Uterus (tissue), 4 donors: Measurements from ENCODE around the gene EIF3A. TPM values are rescaled to one million over a fixed set of nuclear protein-coding genes. Genes with fewer than 3 reads are reported as not detected.

Experiments used
- DNase-seq, 2 donors: peaks; one replicate each; pipeline ENCODE4 v3.0.0-alpha.2; 2019 to 2020
- H3K27ac ChIP-seq, 2 donors: fragments of 200-600 bp; sonication (generic); 1 replicate in 1 of 2; 2 replicates in 1 of 2; pipeline ENCODE4 v1.5.1; 2016 to 2018
- H3K27me3 ChIP-seq, 2 donors: fragments of 200-600 bp; sonication (generic); one replicate each; pipeline ENCODE4 v1.5.1; 2018 to 2019; ENCODE audit warnings: control low read depth in 1 of 2
- H3K36me3 ChIP-seq, 2 donors: fragments of 200-600 bp; sonication (generic); one replicate each; pipeline ENCODE4 v1.5.1; 2019; ENCODE audit warnings: control low read depth in 1 of 2
- H3K4me1 ChIP-seq, 2 donors: fragments of 200-600 bp; sonication (generic); one replicate each; pipeline ENCODE4 v1.5.1; 2018 to 2019; ENCODE audit warnings: control low read depth in 1 of 2
- H3K4me3 ChIP-seq, 2 donors: fragments of 200-600 bp; sonication (generic); 1 replicate in 1 of 2; 2 replicates in 1 of 2; pipeline ENCODE4 v1.5.1; 2018 to 2019; ENCODE audit warnings: mild to moderate bottlenecking in 1 of 2
- H3K9me3 ChIP-seq, 2 donors: fragments of 200-600 bp; sonication (generic); one replicate each; pipeline ENCODE4 v1.5.1; 2019; ENCODE audit warnings: control low read depth in 1 of 2
- CTCF ChIP-seq, 4 experiments: fragments of 200-600 bp in 2 of 4; fragments of 450-650 bp in 2 of 4; sonication (generic) in 2 of 4; IDR thresholded peaks; one replicate each; pipeline ENCODE4 v1.5.1; 2016 to 2019; ENCODE audit warnings: antibody characterized with exemption in 4 of 4, mild to moderate bottlenecking in 2 of 4, moderate library complexity in 1 of 4
- POLR2A ChIP-seq, 2 donors: fragments of 450-650 bp; IDR thresholded peaks; one replicate each; pipeline ENCODE4 v1.6.1; 2016; ENCODE audit warnings: antibody characterized with exemption in 2 of 2, mild to moderate bottlenecking in 1 of 2, moderate library complexity in 1 of 2
- intact Hi-C: fragments of 100-400 bp; cut with DNase I; formaldehyde crosslinking; loops from one replicate; pipeline ENCODE4 v1.15.1; 2023; ENCODE audit warnings: low total_unique reads
- total RNA-seq, 4 donors: library from RNA; depleted of rRNA in 3 of 4; stranded (reverse); fragments of >200 nt in 3 of 4; gene quantifications; one replicate each; pipeline versions ENCODE4 v1.1.0 to v1.2.4, GENCODE V29; 2014 to 2023
- donor health status: DM: yes; HTN: yes; CAD: no.

The EIF3A gene
- total RNA-seq, 4 donors from 2014 or later, result 54.3 to 144 (median 89.2) TPM

- intact Hi-C loops, result no loop called here
- peaks cover 0 to 2% of the 10 kb centered on the region in 2 donors for H3K36me3 ChIP-seq
- TF ChIP-seq CTCF (IDR thresholded peaks at IDR 0.05), result no peak
- H3K9me3 ChIP-seq, result no peaks in the 10 kb centered on the region
- no peaks in the 10 kb centered on the region for H3K27me3 ChIP-seq
- DNase-seq, result no peak
- no peaks in the 10 kb centered on the region for H3K4me1 ChIP-seq
- no peak overlapping the region for H3K4me3 ChIP-seq
- H3K27ac ChIP-seq, result no peak overlapping the region
These were observed 20.5 kb downstream of the EIF3A start for GRCh38 chr10:119060107-119060506.

DNA sequence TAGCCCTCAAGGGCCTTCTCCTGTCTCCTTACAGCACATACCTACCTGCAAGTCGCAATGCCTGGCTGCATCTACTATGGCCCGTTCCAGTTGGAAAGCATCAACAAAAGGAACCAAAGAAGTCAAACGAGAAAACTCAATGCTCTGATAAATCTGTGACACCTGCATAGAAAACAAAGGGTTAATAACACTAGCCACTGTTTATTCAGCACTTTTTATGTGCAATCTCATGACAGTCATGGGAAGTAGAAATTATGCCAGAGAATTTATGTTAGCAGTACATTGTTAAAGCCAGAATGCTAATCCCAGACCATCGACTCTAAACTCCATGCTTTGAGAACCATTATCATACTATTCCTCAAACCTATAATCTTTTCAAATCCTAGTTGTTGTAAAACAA lies 21.1 kb downstream of the EIF3A start:
- H3K27me3 ChIP-seq, result no peaks in the 10 kb centered on the region
- no peaks in the 10 kb centered on the region for H3K9me3 ChIP-seq
- no peak for DNase-seq
- TF ChIP-seq CTCF (IDR thresholded peaks at IDR 0.05) (no peak), POLR2A (IDR thresholded peaks at IDR 0.05) (no peak)
- intact Hi-C loops, result no loop called here
- peaks cover 0 to 2% of the 10 kb centered on the region in 2 donors for H3K36me3 ChIP-seq
- H3K27ac ChIP-seq, result no peak overlapping the region
- H3K4me1 ChIP-seq, result no peaks in the 10 kb centered on the region
- H3K4me3 ChIP-seq, result no peak overlapping the region

DNA sequence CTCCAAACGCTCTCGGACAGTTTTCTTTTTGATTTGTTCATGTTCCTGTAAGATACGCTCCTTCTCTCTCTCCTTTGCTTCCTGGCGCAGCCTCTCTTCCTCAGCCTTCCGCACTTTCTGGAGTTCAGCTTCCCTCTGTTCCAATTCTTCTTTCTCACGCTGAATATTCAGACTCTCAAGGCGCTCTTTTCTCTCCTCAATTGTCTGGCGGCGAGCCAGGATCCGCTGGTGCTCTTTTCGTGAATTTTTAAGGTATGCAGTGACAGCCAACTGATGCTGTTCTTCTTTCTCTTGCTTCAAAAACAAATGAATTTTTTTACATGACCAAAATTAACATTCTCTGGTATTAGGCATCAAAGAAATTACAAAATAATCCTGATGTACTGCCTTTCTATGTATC lies 22.6 kb downstream of the EIF3A start:
- Histone ChIP-seq H3K36me3 (peaks cover 0 to 2% of the 10 kb centered on the region in 2 donors), H3K9me3 (no peaks in the 10 kb centered on the region), H3K4me1 (no peaks in the 10 kb centered on the region), H3K4me3 (no peak overlapping the region), H3K27ac (no peak overlapping the region), H3K27me3 (no peaks in the 10 kb centered on the region)
- intact Hi-C loops, result no loop called here
- TF ChIP-seq CTCF (IDR thresholded peaks at IDR 0.05), result no peak
- TF ChIP-seq POLR2A (IDR thresholded peaks at IDR 0.05), result no peak
- DNase-seq, result no peak

DNA sequence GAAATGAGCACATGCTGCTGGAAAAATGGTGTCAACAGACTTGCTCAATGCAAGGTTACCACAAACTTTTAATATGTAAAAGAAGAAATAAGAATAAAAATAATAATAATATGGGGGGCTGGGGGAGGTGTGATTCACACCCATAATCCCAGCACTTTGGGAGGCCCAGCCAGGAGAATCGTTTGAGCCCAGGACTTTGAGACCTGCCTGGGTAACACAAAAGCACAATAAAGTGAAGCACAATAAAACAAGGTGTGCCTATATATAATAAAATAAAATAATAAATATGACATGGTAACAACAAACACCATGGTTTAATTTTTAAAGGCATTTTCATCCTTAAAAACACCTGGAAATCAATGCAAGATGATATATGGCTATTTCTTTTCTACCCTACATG lies 25.1 kb downstream of the EIF3A start:
- no peaks in the 10 kb centered on the region for H3K9me3 ChIP-seq
- H3K36me3 ChIP-seq, result peaks cover 0 to 2% of the 10 kb centered on the region in 2 donors
- H3K27ac ChIP-seq, result no peak overlapping the region
- no peak for DNase-seq
- TF ChIP-seq CTCF (IDR thresholded peaks at IDR 0.05) (no peak), POLR2A (IDR thresholded peaks at IDR 0.05) (no peak)
- H3K4me1 ChIP-seq, result no peaks in the 10 kb centered on the region
- H3K4me3 ChIP-seq, result no peak overlapping the region
- no peaks in the 10 kb centered on the region for H3K27me3 ChIP-seq
- intact Hi-C loops, result no loop called here

GRCh38 chr10:119051775-119052174 lies 28.8 kb downstream of the EIF3A start:
- Histone ChIP-seq H3K4me3 (no peak overlapping the region), H3K36me3 (no peaks in the 10 kb centered on the region), H3K4me1 (no peaks in the 10 kb centered on the region), H3K9me3 (no peaks in the 10 kb centered on the region), H3K27ac (no peak overlapping the region), H3K27me3 (no peaks in the 10 kb centered on the region)
- intact Hi-C loops, result no loop called here
- no peak for TF ChIP-seq POLR2A (IDR thresholded peaks at IDR 0.05)
- TF ChIP-seq CTCF (IDR thresholded peaks at IDR 0.05), result no peak
- no peak for DNase-seq
